Neural cell (in vitro differentiated cells): Measurements from ENCODE around the gene UMPS. TPM values are rescaled to one million over a fixed set of nuclear protein-coding genes. Genes with fewer than 3 reads are reported as not detected.
"Not testable (repeated sequence)": the region's sequence is repeated elsewhere in the genome, so short reads cannot be mapped to it uniquely, and the experiment has no call there.

Experiments used
- H2AFZ ChIP-seq: fragments of 200-600, 300-800 bp; sonication (generic), shearing (Covaris generic); 2 replicates; pipeline ENCODE4 v1.6.0; 2014; ENCODE audit warnings: low read depth, mild to moderate bottlenecking, antibody characterized with exemption, low read length, moderate library complexity
- H3F3A ChIP-seq: fragments of 200-600 bp; shearing (Covaris generic); 2 replicates; pipeline ENCODE4 v1.6.1; 2016; ENCODE audit warnings: mild to moderate bottlenecking, moderate library complexity, mixed read lengths, antibody characterized with exemption, low read length; ENCODE audit not compliant: insufficient read depth, poor library complexity, severe bottlenecking
- H3K27ac ChIP-seq: fragments of 200-600, 300-800 bp; sonication (generic), shearing (Covaris generic); 2 replicates; pipeline ENCODE4 v1.5.1; 2014; ENCODE audit warnings: mild to moderate bottlenecking, low read length, moderate library complexity
- H3K27me3 ChIP-seq: fragments of 300-800, 200-600 bp; sonication (generic), shearing (Covaris generic); 2 replicates; pipeline ENCODE4 v1.6.0; 2014; ENCODE audit warnings: mild to moderate bottlenecking, low read depth, low read length, moderate library complexity; ENCODE audit not compliant: insufficient read depth
- H3K36me3 ChIP-seq: fragments of 300-800, 200-600 bp; sonication (generic), shearing (Covaris generic); 2 replicates; pipeline ENCODE4 v1.5.1; 2014; ENCODE audit warnings: mild to moderate bottlenecking, antibody characterized with exemption, low read length, moderate library complexity; ENCODE audit not compliant: insufficient read depth
- H3K4me2 ChIP-seq: fragments of 300-800, 200-600 bp; sonication (generic), shearing (Covaris generic); 2 replicates; pipeline ENCODE4 v1.6.0; 2014; ENCODE audit warnings: mild to moderate bottlenecking, low read length
- H3K4me3 ChIP-seq: fragments of 300-800, 200-600 bp; sonication (generic), shearing (Covaris generic); 2 replicates; pipeline ENCODE4 v1.5.1; 2014; ENCODE audit warnings: mild to moderate bottlenecking, low read length, moderate library complexity
- H3K79me2 ChIP-seq: fragments of 200-600 bp; shearing (Covaris generic); replicated peaks from 2 replicates; pipeline ENCODE4 v1.6.0; 2014; ENCODE audit warnings: mild to moderate bottlenecking, low read length, moderate library complexity; ENCODE audit not compliant: insufficient read depth
- H3K9ac ChIP-seq: fragments of 300-800, 200-600 bp; sonication (generic), shearing (Covaris generic); 2 replicates; pipeline ENCODE4 v1.6.1; 2016; ENCODE audit warnings: mild to moderate bottlenecking, low read length, mixed read lengths
- H3K9me2 ChIP-seq: fragments of 200-600 bp; shearing (Covaris generic); 2 replicates; pipeline ENCODE4 v1.6.1; 2016; ENCODE audit warnings: mild to moderate bottlenecking, low read length, mixed read lengths; ENCODE audit not compliant: insufficient read depth
- H3K9me3 ChIP-seq: fragments of 200-600, 300-800 bp; sonication (generic), shearing (Covaris generic); 2 replicates; pipeline ENCODE4 v1.6.1; 2016; ENCODE audit warnings: mild to moderate bottlenecking, mixed run types, low read length, moderate library complexity, mixed read lengths
- H4K20me1 ChIP-seq: fragments of 200-600 bp; shearing (Covaris generic); 2 replicates; pipeline ENCODE4 v1.6.1; 2016; ENCODE audit warnings: mild to moderate bottlenecking, mixed run types; ENCODE audit not compliant: insufficient read depth
- EP300 ChIP-seq: fragments of 450-650 bp; conservative IDR thresholded peaks from 2 replicates; pipeline ENCODE4 v1.6.1; 2014; ENCODE audit warnings: antibody characterized with exemption, mild to moderate bottlenecking, moderate library complexity; ENCODE audit not compliant: poor library complexity, severe bottlenecking
- EZH2 ChIP-seq: fragments of 200-600, 300-800 bp; shearing (Covaris generic), sonication (generic); IDR thresholded peaks from 2 replicates; pipeline ENCODE4 v1.6.1; 2014; ENCODE audit warnings: antibody characterized with exemption, low read length, borderline replicate concordance, mild to moderate bottlenecking; ENCODE audit not compliant: insufficient read depth, poor library complexity, severe bottlenecking
- MXI1 ChIP-seq: fragments of 450-650 bp; conservative IDR thresholded peaks from 2 replicates; pipeline ENCODE4 v1.6.1; 2014; ENCODE audit warnings: antibody characterized with exemption, mild to moderate bottlenecking; ENCODE audit not compliant: poor library complexity, severe bottlenecking
- POLR2AphosphoS5 ChIP-seq: IDR thresholded peaks from 2 replicates; pipeline ENCODE4 v1.6.1; 2012
- RAD21 ChIP-seq: fragments of 450-650 bp; conservative IDR thresholded peaks from 2 replicates; pipeline ENCODE4 v1.6.1; 2014; ENCODE audit warnings: antibody characterized with exemption, mild to moderate bottlenecking, moderate library complexity
- REST ChIP-seq: IDR thresholded peaks from 2 replicates; pipeline ENCODE4 v1.6.1; 2012; ENCODE audit warnings: borderline replicate concordance
- SMC3 ChIP-seq: fragments of 450-650 bp; conservative IDR thresholded peaks from 2 replicates; pipeline ENCODE4 v1.6.1; 2014; ENCODE audit warnings: antibody characterized with exemption, mild to moderate bottlenecking, moderate library complexity; ENCODE audit not compliant: poor library complexity
- TAF1 ChIP-seq: IDR thresholded peaks from 2 replicates; pipeline ENCODE4 v1.6.1; 2012; ENCODE audit warnings: low read depth
- polyA plus RNA-seq: library from polyadenylated mRNA; depleted of rRNA; stranded (reverse); fragments of >200 nt; gene quantifications from 2 replicates; pipeline ENCODE4 v1.2.3, GENCODE V29; 2014
- TF ChIP-seq, protein P1 (sequence below): fragments of 450-650 bp; IDR thresholded peaks from 2 replicates; pipeline ENCODE4 v1.5.1; 2014; ENCODE audit warnings: antibody characterized with exemption, mild to moderate bottlenecking, moderate library complexity; ENCODE audit not compliant: poor library complexity, severe bottlenecking

The UMPS gene
- polyA plus RNA-seq, 1 donor from 2014 or later = 22.5 TPM

GRCh38 chr3:124705552-124705951 lies 24.7 kb upstream of the UMPS start:
- TF ChIP-seq EZH2 = no peak
- no peak for TF ChIP-seq MXI1
- no peak for TF ChIP-seq REST
- TF ChIP-seq, protein P1, sequence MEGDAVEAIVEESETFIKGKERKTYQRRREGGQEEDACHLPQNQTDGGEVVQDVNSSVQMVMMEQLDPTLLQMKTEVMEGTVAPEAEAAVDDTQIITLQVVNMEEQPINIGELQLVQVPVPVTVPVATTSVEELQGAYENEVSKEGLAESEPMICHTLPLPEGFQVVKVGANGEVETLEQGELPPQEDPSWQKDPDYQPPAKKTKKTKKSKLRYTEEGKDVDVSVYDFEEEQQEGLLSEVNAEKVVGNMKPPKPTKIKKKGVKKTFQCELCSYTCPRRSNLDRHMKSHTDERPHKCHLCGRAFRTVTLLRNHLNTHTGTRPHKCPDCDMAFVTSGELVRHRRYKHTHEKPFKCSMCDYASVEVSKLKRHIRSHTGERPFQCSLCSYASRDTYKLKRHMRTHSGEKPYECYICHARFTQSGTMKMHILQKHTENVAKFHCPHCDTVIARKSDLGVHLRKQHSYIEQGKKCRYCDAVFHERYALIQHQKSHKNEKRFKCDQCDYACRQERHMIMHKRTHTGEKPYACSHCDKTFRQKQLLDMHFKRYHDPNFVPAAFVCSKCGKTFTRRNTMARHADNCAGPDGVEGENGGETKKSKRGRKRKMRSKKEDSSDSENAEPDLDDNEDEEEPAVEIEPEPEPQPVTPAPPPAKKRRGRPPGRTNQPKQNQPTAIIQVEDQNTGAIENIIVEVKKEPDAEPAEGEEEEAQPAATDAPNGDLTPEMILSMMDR = no peak
- TF ChIP-seq RAD21 = no peak
- TF ChIP-seq POLR2AphosphoS5 = no peak
- no peak for TF ChIP-seq TAF1
- no peak for TF ChIP-seq EP300
- no peak for TF ChIP-seq SMC3
- Histone ChIP-seq H3K9me2 (no peaks in the 10 kb centered on the region), H3F3A (no peaks in the 10 kb centered on the region), H3K79me2 (no peaks in the 10 kb centered on the region), H3K4me3 (no peak overlapping the region), H3K9me3 (no peaks in the 10 kb centered on the region), H3K36me3 (no peaks in the 10 kb centered on the region), H3K9ac (no peak overlapping the region), H3K27me3 (no peaks in the 10 kb centered on the region), H4K20me1 (no peaks in the 10 kb centered on the region), H2AFZ (no peak overlapping the region), H3K4me2 (no peak overlapping the region), H3K27ac (no peak overlapping the region)

DNA sequence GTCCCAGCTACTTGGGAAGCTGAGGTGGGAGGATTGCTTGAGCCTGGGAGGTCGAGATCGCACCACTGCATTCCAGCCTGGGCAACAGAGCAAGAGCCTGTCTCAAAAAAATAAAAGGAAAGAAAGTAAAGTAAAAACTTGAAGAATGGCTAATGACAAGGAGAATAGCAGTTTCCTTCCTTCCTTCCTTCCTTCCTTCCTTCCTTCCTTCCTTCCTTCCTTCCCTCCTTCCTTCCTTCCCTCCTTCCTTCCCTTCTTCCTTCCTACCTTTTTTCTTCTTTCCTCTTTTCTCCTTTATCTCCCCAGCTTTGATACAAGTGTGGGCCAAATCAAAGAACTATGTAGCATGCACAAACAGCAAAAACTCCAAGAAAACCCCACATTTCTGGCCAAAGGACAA lies 23.0 kb upstream of the UMPS start:
- not testable (repeated sequence) for H3K4me2 ChIP-seq, H2AFZ ChIP-seq, H3K27ac ChIP-seq, H4K20me1 ChIP-seq, H3K27me3 ChIP-seq, H3K79me2 ChIP-seq, H3F3A ChIP-seq, H3K9me2 ChIP-seq, H3K9me3 ChIP-seq, H3K9ac ChIP-seq, H3K36me3 ChIP-seq, H3K4me3 ChIP-seq

- Histone ChIP-seq H3K27ac (no peak overlapping the region), H3K4me3 (no peak overlapping the region)
- no peak for TF ChIP-seq POLR2AphosphoS5
- TF ChIP-seq EP300 = no peak
- TF ChIP-seq RAD21 = no peak
- no peak for TF ChIP-seq REST
Measured at GRCh38 chr3:124707656-124708062, 22.6 kb upstream of the UMPS start.

More at GRCh38 chr3:124707656-124708062, 22.6 kb upstream of the UMPS start:
- Histone ChIP-seq H3K4me2 (no peak overlapping the region), H4K20me1 (no peaks in the 10 kb centered on the region), H3K9me2 (no peaks in the 10 kb centered on the region), H3F3A (no peaks in the 10 kb centered on the region), H2AFZ (no peak overlapping the region), H3K36me3 (peaks cover under 1% of the 10 kb centered on the region), H3K27me3 (no peaks in the 10 kb centered on the region), H3K79me2 (no peaks in the 10 kb centered on the region), H3K9me3 (no peaks in the 10 kb centered on the region), H3K9ac (no peak overlapping the region)
